Osteocyte (in vitro differentiated cells): ENCODE data around the gene GYPC. TPM values are rescaled to one million over a fixed set of nuclear protein-coding genes. Genes with fewer than 3 reads are reported as not detected.

Experiments
- DNase-seq: peaks from one replicate; pipeline ENCODE4 v3.0.0; 2021; ENCODE audit warnings: mixed read lengths; ENCODE audit not compliant: unreplicated experiment; ENCODE audit errors: extremely low spot score
- H3K27ac Mint-ChIP-seq: one replicate; pipeline ENCODE4 v1.8.0; 2021; ENCODE audit warnings: mild to moderate bottlenecking, mixed read lengths; ENCODE audit not compliant: unreplicated experiment
- H3K27me3 Mint-ChIP-seq: one replicate; pipeline ENCODE4 v1.8.0; 2021; ENCODE audit warnings: mixed read lengths; ENCODE audit not compliant: unreplicated experiment
- H3K36me3 Mint-ChIP-seq: one replicate; pipeline ENCODE4 v1.8.0; 2021; ENCODE audit warnings: mixed read lengths; ENCODE audit not compliant: unreplicated experiment
- H3K4me1 Mint-ChIP-seq: one replicate; pipeline ENCODE4 v1.8.0; 2021; ENCODE audit warnings: mixed read lengths; ENCODE audit not compliant: unreplicated experiment
- H3K4me3 Mint-ChIP-seq: one replicate; pipeline ENCODE4 v1.8.0; 2021; ENCODE audit warnings: mild to moderate bottlenecking, moderate library complexity, mixed read lengths; ENCODE audit not compliant: unreplicated experiment
- H3K9me3 Mint-ChIP-seq: one replicate; pipeline ENCODE4 v1.8.0; 2021; ENCODE audit warnings: mixed read lengths; ENCODE audit not compliant: unreplicated experiment
- CTCF ChIP-seq: fragments of 200-600 bp; sonication (generic); IDR thresholded peaks from 2 replicates; pipeline ENCODE4 v1.5.0; 2021; ENCODE audit warnings: antibody characterized with exemption, mild to moderate bottlenecking, moderate library complexity
- total RNA-seq: library from RNA; stranded (reverse); gene quantifications from 2 replicates; pipeline ENCODE4 v1.2.1, GENCODE V29; 2021

The GYPC gene
- total RNA-seq, 1 donor from 2014 or later: 110 TPM

- no peaks in the 10 kb centered on the region for H3K36me3 Mint-ChIP-seq
- DNase-seq: peak; percentile 40
- no peaks in the 10 kb centered on the region for H3K27me3 Mint-ChIP-seq
- peak overlapping the region; percentile 98 for H3K27ac Mint-ChIP-seq
- no peaks in the 10 kb centered on the region for H3K9me3 Mint-ChIP-seq
- TF ChIP-seq CTCF: no peak
- peaks cover 44% of the 10 kb centered on the region for H3K4me1 Mint-ChIP-seq
- peak overlapping the region; percentile 91 for H3K4me3 Mint-ChIP-seq
These were observed 907 bp upstream of the GYPC start for GRCh38 chr2:126655051-126655450.

- Mint-ChIP-seq H3K9me3 (no peaks in the 10 kb centered on the region), H3K36me3 (peaks cover 6% of the 10 kb centered on the region), H3K27ac (peak overlapping the region; percentile 98), H3K4me1 (peaks cover 54% of the 10 kb centered on the region), H3K27me3 (no peaks in the 10 kb centered on the region), H3K4me3 (peak overlapping the region; percentile 80)
- no peak for DNase-seq
- TF ChIP-seq CTCF: no peak
These were observed 631 bp downstream of the GYPC start for GRCh38 chr2:126656431-126657147.

- Mint-ChIP-seq H3K4me1 (peaks cover 59% of the 10 kb centered on the region), H3K9me3 (no peaks in the 10 kb centered on the region), H3K27ac (peak overlapping the region; percentile 98), H3K36me3 (peaks cover 6% of the 10 kb centered on the region), H3K4me3 (peak overlapping the region; percentile 80), H3K27me3 (no peaks in the 10 kb centered on the region)
- no peak for TF ChIP-seq CTCF
- no peak for DNase-seq
These were observed 1.2 kb downstream of the GYPC start for GRCh38 chr2:126657148-126657635.

- DNase-seq: peak; percentile 96
- H3K9me3 Mint-ChIP-seq: no peaks in the 10 kb centered on the region
- peaks cover 6% of the 10 kb centered on the region for H3K36me3 Mint-ChIP-seq
- peak overlapping the region; percentile 98 for H3K27ac Mint-ChIP-seq
- peaks cover 65% of the 10 kb centered on the region for H3K4me1 Mint-ChIP-seq
- H3K27me3 Mint-ChIP-seq: no peaks in the 10 kb centered on the region
- peak; percentile 31 for TF ChIP-seq CTCF
- H3K4me3 Mint-ChIP-seq: peak overlapping the region; percentile 80
These were observed 1.8 kb downstream of the GYPC start for GRCh38 chr2:126657636-126658318.

- no peaks in the 10 kb centered on the region for H3K27me3 Mint-ChIP-seq
- no peak for DNase-seq
- peak overlapping the region; percentile 98 for H3K27ac Mint-ChIP-seq
- no peak for TF ChIP-seq CTCF
- H3K36me3 Mint-ChIP-seq: peaks cover 6% of the 10 kb centered on the region
- H3K4me1 Mint-ChIP-seq: peaks cover 72% of the 10 kb centered on the region
- peak overlapping the region; percentile 80 for H3K4me3 Mint-ChIP-seq
- no peaks in the 10 kb centered on the region for H3K9me3 Mint-ChIP-seq
These were observed 2.5 kb downstream of the GYPC start for GRCh38 chr2:126658319-126658904.
